Measurements from ENCODE around the gene EIF2A.

DNA sequence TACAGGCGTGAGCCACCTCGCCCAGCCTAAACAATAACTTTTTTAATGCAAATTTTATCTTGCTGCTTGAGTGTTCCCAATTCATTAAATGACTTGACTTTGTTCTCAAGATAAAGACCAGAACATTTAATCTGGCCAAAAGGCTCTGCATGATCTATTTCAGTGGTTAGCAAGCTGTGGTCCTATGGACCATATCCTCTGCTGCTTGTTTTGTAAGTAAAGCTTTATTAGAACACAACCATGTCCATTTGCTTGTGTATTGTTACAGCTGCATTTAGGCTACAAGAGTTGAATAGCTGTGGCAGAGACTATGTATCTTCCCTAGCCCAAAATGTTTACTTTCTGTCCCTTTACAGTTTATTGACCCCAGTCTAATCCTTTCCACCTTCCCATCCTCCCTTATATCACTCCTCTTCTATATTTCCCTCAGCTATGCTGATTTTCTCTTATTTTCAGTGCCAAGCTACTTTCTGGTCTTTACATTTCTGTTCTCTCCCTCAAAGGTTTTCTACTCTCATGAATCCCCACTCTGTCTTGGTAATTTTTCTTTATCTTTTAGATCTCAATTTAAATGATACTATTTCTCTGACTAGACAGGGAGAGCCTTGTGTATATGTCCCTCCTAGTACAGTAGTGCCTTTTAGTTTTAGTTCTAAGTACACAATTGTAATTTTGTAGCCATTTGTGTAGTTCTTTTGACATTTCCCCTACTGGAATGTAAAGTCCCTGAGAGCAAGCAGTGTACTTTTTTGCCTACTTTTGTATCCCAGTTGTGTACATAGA, 79.8 kb downstream of the EIF2A start:
- TF ChIP-seq KDM1A (IDR thresholded peaks at IDR 0.05; ENCODE audit: low read depth) (no peak), RNF2 (IDR thresholded peaks at IDR 0.05; ENCODE audit: borderline replicate concordance, low read depth) (no peak), SMC3 (IDR thresholded peaks at IDR 0.05) (no peak), REST (IDR thresholded peaks at IDR 0.05) (no peak)
- TF ChIP-seq, protein P1, sequence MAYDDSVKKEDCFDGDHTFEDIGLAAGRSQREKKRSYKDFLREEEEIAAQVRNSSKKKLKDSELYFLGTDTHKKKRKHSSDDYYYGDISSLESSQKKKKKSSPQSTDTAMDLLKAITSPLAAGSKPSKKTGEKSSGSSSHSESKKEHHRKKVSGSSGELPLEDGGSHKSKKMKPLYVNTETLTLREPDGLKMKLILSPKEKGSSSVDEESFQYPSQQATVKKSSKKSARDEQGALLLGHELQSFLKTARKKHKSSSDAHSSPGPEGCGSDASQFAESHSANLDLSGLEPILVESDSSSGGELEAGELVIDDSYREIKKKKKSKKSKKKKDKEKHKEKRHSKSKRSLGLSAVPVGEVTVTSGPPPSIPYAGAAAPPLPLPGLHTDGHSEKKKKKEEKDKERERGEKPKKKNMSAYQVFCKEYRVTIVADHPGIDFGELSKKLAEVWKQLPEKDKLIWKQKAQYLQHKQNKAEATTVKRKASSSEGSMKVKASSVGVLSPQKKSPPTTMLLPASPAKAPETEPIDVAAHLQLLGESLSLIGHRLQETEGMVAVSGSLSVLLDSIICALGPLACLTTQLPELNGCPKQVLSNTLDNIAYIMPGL (CRISPR knock-in tag; IDR thresholded peaks at IDR 0.05; ENCODE audit: borderline replicate concordance): no peak
